H54 (cell line): ENCODE results near the gene HPCAL1.

Experiments
- DNase-seq: peaks from one replicate; pipeline ENCODE4 v3.0.0; 2011; ENCODE audit warnings: low spot score, mixed read lengths; ENCODE audit not compliant: insufficient read length
- FAIRE-seq: peaks from 3 replicates; lab custom pipeline; 2011; peaks lifted over from hg19 to GRCh38; lab: Jason Lieb, UNC
- POLR2A ChIP-seq: IDR thresholded peaks from 2 replicates; pipeline ENCODE4 v1.6.1; 2011; ENCODE audit warnings: low read depth, mild to moderate bottlenecking, low read length

The HPCAL1 gene

GRCh38 chr2:10308866-10309265 lies 6.2 kb downstream of the HPCAL1 start:
- DNase-seq = no peak
- no peak for TF ChIP-seq POLR2A
- FAIRE-seq = no peak

- FAIRE-seq (no peak), DNase-seq (no peak)
- no peak for TF ChIP-seq POLR2A
Measured at GRCh38 chr2:10309286-10309685, 6.6 kb downstream of the HPCAL1 start.

- DNase-seq (no peak), FAIRE-seq (no peak)
- TF ChIP-seq POLR2A = no peak
Measured at GRCh38 chr2:10310309-10310888, 7.7 kb downstream of the HPCAL1 start.

- FAIRE-seq (no peak), DNase-seq (no peak)
- no peak for TF ChIP-seq POLR2A
Measured at GRCh38 chr2:10311736-10312135, 9.0 kb downstream of the HPCAL1 start.

GRCh38 chr2:10312437-10312957 lies 9.8 kb downstream of the HPCAL1 start:
- no peak for FAIRE-seq
- no peak for DNase-seq

GRCh38 chr2:10316336-10316735 lies 13.6 kb downstream of the HPCAL1 start:
- DNase-seq = no peak
- FAIRE-seq = no peak
- no peak for TF ChIP-seq POLR2A

More at GRCh38 chr2:10312437-10312957, 9.8 kb downstream of the HPCAL1 start:
- TF ChIP-seq POLR2A = no peak

GRCh38 chr2:10316860-10317259 lies 14.2 kb downstream of the HPCAL1 start:
- DNase-seq (no peak), FAIRE-seq (no peak)
- no peak for TF ChIP-seq POLR2A

- no peak for DNase-seq
- no peak for FAIRE-seq
- TF ChIP-seq POLR2A = no peak
Measured at GRCh38 chr2:10317646-10318045, 14.9 kb downstream of the HPCAL1 start.

GRCh38 chr2:10318345-10318744 lies 15.6 kb downstream of the HPCAL1 start:
- FAIRE-seq (no peak), DNase-seq (no peak)
- no peak for TF ChIP-seq POLR2A

- FAIRE-seq = no peak
- no peak for DNase-seq
- TF ChIP-seq POLR2A = no peak
Measured at GRCh38 chr2:10319892-10320574, 17.3 kb downstream of the HPCAL1 start.

GRCh38 chr2:10320575-10320931 lies 17.8 kb downstream of the HPCAL1 start:
- TF ChIP-seq POLR2A = no peak
- DNase-seq = no peak
- no peak for FAIRE-seq

- FAIRE-seq (no peak), DNase-seq (no peak)
- TF ChIP-seq POLR2A = no peak
Measured at GRCh38 chr2:10320933-10321332, 18.2 kb downstream of the HPCAL1 start.

GRCh38 chr2:10321622-10322021 lies 18.9 kb downstream of the HPCAL1 start:
- FAIRE-seq (no peak), DNase-seq (no peak)
- TF ChIP-seq POLR2A = no peak

GRCh38 chr2:10322481-10322880 lies 19.8 kb downstream of the HPCAL1 start:
- TF ChIP-seq POLR2A = no peak
- DNase-seq = no peak
- no peak for FAIRE-seq

- DNase-seq (no peak), FAIRE-seq (no peak)
- no peak for TF ChIP-seq POLR2A
Measured at GRCh38 chr2:10322973-10323372, 20.3 kb downstream of the HPCAL1 start.
